ENCODE data around the gene TBC1D14. TPM values are rescaled to one million over a fixed set of nuclear protein-coding genes. Genes with fewer than 3 reads are reported as not detected.

TBC1D14 gene
- total and polyA plus RNA-seq, 2 of the 8 experiments (the other 6 are each of a cell fraction or from before 2014, with no cell fraction given) = 45.6 to 48.2 TPM

- 95% methylated on average over 10 of the region's 11 CpGs; no CpG with 5 or more reads in 1 of the 2 experiments for WGBS, 2 experiments (ENCODE audit: extremely low coverage in 1 of 2, insufficient coverage in 1 of 2, insufficient read length in 1 of 2, insufficient replicate concordance in 2 of 2, low coverage in 1 of 2, low lambda C conversion rate in 2 of 2, missing lambda C conversion rate in 1 of 2)
- Histone ChIP-seq H4K91ac (replicated peaks; ENCODE audit: insufficient read length, low read length) (no peak overlapping the region), H3K14ac (ENCODE audit: insufficient read length) (no peak overlapping the region), H3K79me2 (ENCODE audit: control insufficient read depth in 1 of 2, insufficient read depth in 2 of 2, low read length in 2 of 2) (peaks cover 7 to 64% of the 10 kb centered on the region in 2 experiments; a peak in 3 of 4 replicates), H2BK12ac (ENCODE audit: low read depth, low read length) (no peak overlapping the region), H3K23ac (ENCODE audit: insufficient read length) (no peak overlapping the region), H2BK5ac (ENCODE audit: low read depth, low read length) (no peak overlapping the region), H3K9me3 (ENCODE audit: insufficient read depth in 2 of 2, low read depth in 1 of 2, low read length in 1 of 2) (no peaks in the 10 kb centered on the region), H3K4me3 (ENCODE audit: extremely low read depth in 1 of 4, insufficient read depth in 2 of 4, low read depth in 3 of 4, low read length in 4 of 4) (no peak overlapping the region), H2BK20ac (ENCODE audit: low read length) (no peak overlapping the region), H3K56ac (replicated peaks; ENCODE audit: insufficient read length, low read depth, low read length) (no peak overlapping the region), H4K20me1 (replicated peaks in 1 of 2; ENCODE audit: control insufficient read depth in 1 of 2, insufficient read depth in 2 of 2, low read length in 2 of 2) (peaks cover 19 to 32% of the 10 kb centered on the region in 2 experiments), H4K8ac (ENCODE audit: extremely low read depth, insufficient read depth, low read length) (no peak overlapping the region), H2AK5ac (ENCODE audit: low read depth, low read length) (no peak overlapping the region), H3K36me3 (ENCODE audit: control insufficient read depth in 2 of 4, insufficient read depth in 4 of 4, low read length in 3 of 4) (peaks cover 2 to 21% (median 12%) of the 10 kb centered on the region in 4 experiments; a peak in 6 of 8 replicates), H4K5ac (ENCODE audit: insufficient read length, low read depth, low read length) (no peak overlapping the region), H3K4ac (replicated peaks; ENCODE audit: insufficient read length, low read depth, low read length) (no peak overlapping the region), H3K4me1 (replicated peaks in 1 of 4; ENCODE audit: control insufficient read depth in 3 of 4, insufficient read depth in 4 of 4, low read length in 3 of 4) (peaks cover 5 to 12% (median 8%) of the 10 kb centered on the region in 4 experiments), H3K4me2 (ENCODE audit: insufficient read depth in 1 of 2, low read depth in 2 of 2, low read length in 2 of 2) (no peak overlapping the region), H3K9ac (replicated peaks in 1 of 4; ENCODE audit: extremely low read depth in 1 of 4, low read depth in 3 of 4, low read length in 3 of 4) (no peak overlapping the region), H3K18ac (ENCODE audit: extremely low read depth, low read length) (no peak overlapping the region), H3K79me1 (ENCODE audit: low read depth, low read length) (peaks cover 28% of the 10 kb centered on the region), H2BK15ac (ENCODE audit: low read length) (no peak overlapping the region), H3K23me2 (ENCODE audit: low read depth, low read length) (peaks cover 8% of the 10 kb centered on the region), H2AFZ (ENCODE audit: low read length) (no peak overlapping the region), H3K27ac (ENCODE audit: low read depth, low read length) (no peak overlapping the region), H2BK120ac (replicated peaks; ENCODE audit: low read depth, low read length) (no peak overlapping the region), H3K27me3 (replicated peaks in 1 of 4; ENCODE audit: control insufficient read depth in 3 of 4, extremely low read depth in 1 of 4, insufficient read depth in 3 of 4, low read length in 3 of 4) (no peaks in the 10 kb centered on the region)
- FAIRE-seq (no peak), DNase-seq (ENCODE audit: low read depth in 1 of 2, low spot score in 2 of 2) (no peak)
- CTCF ChIA-PET (ENCODE audit: partially characterized antibody) = interaction anchor here (0.6 to 3.0 kb wide), 5 partner anchors 16 to 1237 kb away, joined by 3 to 14 read pairs (median 4); no protein-coding TSS in a partner anchor
- POLR2A ChIA-PET (ENCODE audit: partially characterized antibody) = interaction anchor here (0.6 to 4.6 kb wide), 5 partner anchors 17 to 564 kb away, joined by 3 to 21 read pairs (median 3); no protein-coding TSS in a partner anchor
- TF ChIP-seq JUN (IDR thresholded peaks at IDR 0.05; ENCODE audit: low read depth, low read length) (no peak), CEBPB (IDR thresholded peaks at IDR 0.05; ENCODE audit: low read depth, low read length) (no peak)
Measured at GRCh38 chr4:6991249-6991648, 81.6 kb downstream of the TBC1D14 start.
